Measurements from ENCODE around the gene STX1A. TPM values are rescaled to one million over a fixed set of nuclear protein-coding genes. Genes with fewer than 3 reads are reported as not detected.

Gene STX1A
- total RNA-seq = 10 to 100 TPM in 1 of 2 experiments, 1 to 10 TPM in 1; 9.4 to 12.4 TPM

GRCh38 chr7:73718905-73719805, at the start of gene STX1A:
Gene STX1A (minus strand): TSS chr7:73719669. CDS start chr7:73719631, 38 bp downstream.

GRCh38 chr7:73738612-73739386, 19.3 kb upstream of the STX1A start, which contains the start of gene ABHD11:
Gene ABHD11 (minus strand): TSS chr7:73738802. CDS start chr7:73738770, 32 bp downstream.

GRCh38 chr7:73683056-73683787, 36.2 kb downstream of the STX1A start, which contains the start of the genes BUD23 and DNAJC30:
Gene BUD23 (plus strand): TSS chr7:73683597. CDS start chr7:73683626, 29 bp downstream.
Gene DNAJC30 (minus strand): TSS chr7:73683453. CDS start chr7:73683423, 30 bp downstream.

GRCh38 chr7:73667344-73668102, 51.9 kb downstream of the STX1A start, which contains the start of gene VPS37D:
Gene VPS37D (plus strand): TSS chr7:73667831. CDS start chr7:73667959, 128 bp downstream.

Small RNA genes lying within 50 kb of the gene (microRNA-seq; reads per million reads assigned to microRNA genes)
- not detected for gene MIR4284 (ENCODE audit: borderline microRNAs expressed, borderline replicate concordance)

Other genes starting within 250 kb of the STX1A start
- 10 to 100 TPM; 76.3 to 77.4 TPM for gene BAZ1B, start 197.4 kb downstream of the STX1A start, total RNA-seq
- 10 to 100 TPM; 61.5 to 63.2 TPM for gene BCL7B, start 162.0 kb downstream of the STX1A start, total RNA-seq
- gene TBL2, start 141.1 kb downstream of the STX1A start, total RNA-seq = 10 to 100 TPM; 25.3 to 27.5 TPM
- not detected for gene MLXIPL, start 95.1 kb downstream of the STX1A start, total RNA-seq
- gene VPS37D, start 51.8 kb downstream of the STX1A start, total RNA-seq = under 1 TPM; 0.41 to 0.68 TPM
- 1 to 10 TPM; 8.5 to 8.9 TPM for gene DNAJC30, start 36.2 kb downstream of the STX1A start, total RNA-seq
- 10 to 100 TPM; 44.2 to 49.4 TPM for gene BUD23, start 36.1 kb downstream of the STX1A start, total RNA-seq
- 10 to 100 TPM; 12.6 to 13.7 TPM for gene ABHD11, start 19.1 kb upstream of the STX1A start, total RNA-seq
- not detected for gene CLDN3, start 50.6 kb upstream of the STX1A start, total RNA-seq
- under 1 TPM in 1 of 2 experiments, not detected in 1; 0.22 TPM for gene CLDN4, start 111.3 kb upstream of the STX1A start, total RNA-seq
- 1 to 10 TPM; 2.6 to 2.8 TPM for gene METTL27, start 122.8 kb upstream of the STX1A start, total RNA-seq
- gene TMEM270, start 141.5 kb upstream of the STX1A start, total RNA-seq = not detected

Measured in activated naive CD4-positive, alpha-beta T cell treated with anti-CD3 and anti-CD28 coated beads, Interleukin-2, amount 10 ng/mL, durations not matched to agents 5 hours and 36 hours (primary cell).